BLaER1 treated with 17β-estradiol and CSF1 and Interleukin-3, amounts not matched to agents 10 nM and 100 nM (cell line): ENCODE data around the gene MRPL33.

Source experiments
- H3K27ac ChIP-seq, 11 experiments: shearing (Covaris generic); formaldehyde crosslinking; 2 replicates each; pipeline ENCODE4 v1.8.1; 2022
- H3K27me3 ChIP-seq, 11 experiments: shearing (Covaris generic); formaldehyde crosslinking; 2 replicates each; pipeline ENCODE4 v1.8.1; 2022
- H3K36me3 ChIP-seq, 11 experiments: shearing (Covaris generic); formaldehyde crosslinking; 2 replicates each; pipeline ENCODE4 v1.8.1; 2022
- H3K4me1 ChIP-seq, 10 experiments: shearing (Covaris generic); formaldehyde crosslinking; 2 replicates each; pipeline ENCODE4 v1.8.1; 2022
- H3K4me2 ChIP-seq, 11 experiments: shearing (Covaris generic); formaldehyde crosslinking; 2 replicates each; pipeline ENCODE4 v1.8.1; 2022
- H3K4me3 ChIP-seq, 10 experiments: shearing (Covaris generic); formaldehyde crosslinking; 2 replicates each; pipeline ENCODE4 v1.8.1; 2022
- H3K9ac ChIP-seq, 11 experiments: shearing (Covaris generic); formaldehyde crosslinking; 2 replicates each; pipeline ENCODE4 v1.8.1; 2022
- H3K9me3 ChIP-seq, 11 experiments: shearing (Covaris generic); formaldehyde crosslinking; replicated peaks in 1 of 11; 2 replicates each; pipeline ENCODE4 v1.8.1; 2022
- H4K20me1 ChIP-seq, 11 experiments: shearing (Covaris generic); formaldehyde crosslinking; 2 replicates each; pipeline ENCODE4 v1.8.1; 2022
- Cebpa-rat ChIP-seq, 11 experiments: shearing (Covaris generic); IDR thresholded peaks; 2 replicates each; pipeline ENCODE4 v1.8.1; 2022

The MRPL33 gene

GRCh38 chr2:27804146-27804545 is 32.6 kb downstream of the MRPL33 start:
- H3K4me2 ChIP-seq, result peak overlapping the region; percentile 39 to 86 (median 75); a peak in 20 of 22 replicates
- TF ChIP-seq Cebpa-rat (IDR thresholded peaks at IDR 0.05), result peak in 3 of 11 experiments; percentile 14 to 89 (median 79); a peak in 5 of 22 replicates

GRCh38 chr2:27805180-27805579 is 33.7 kb downstream of the MRPL33 start:
- H4K20me1 ChIP-seq, result no peaks in the 10 kb centered on the region
- no peaks in the 10 kb centered on the region for H3K36me3 ChIP-seq
- H3K9me3 ChIP-seq, result no peaks in the 10 kb centered on the region
- TF ChIP-seq Cebpa-rat (IDR thresholded peaks at IDR 0.05), result no peak
- H3K27ac ChIP-seq, result peak overlapping the region in 10 of 11 experiments; percentile 41 to 99 (median 94); a peak in 18 of 22 replicates
- peak overlapping the region in 6 of 11 experiments; percentile 51 to 86 (median 72); a peak in 11 of 22 replicates for H3K9ac ChIP-seq
- H3K4me2 ChIP-seq, result peak overlapping the region in 10 of 11 experiments; percentile 39 to 86 (median 78); a peak in 19 of 22 replicates
- no peak overlapping the region for H3K4me3 ChIP-seq
- H3K27me3 ChIP-seq, result no peaks in the 10 kb centered on the region
- H3K4me1 ChIP-seq, result peaks cover 45 to 98% (median 83%) of the 10 kb centered on the region in 10 experiments

More at GRCh38 chr2:27804146-27804545, 32.6 kb downstream of the MRPL33 start:
- Histone ChIP-seq H3K36me3 (no peaks in the 10 kb centered on the region), H3K9ac (peak overlapping the region in 9 of 11 experiments; percentile 32 to 86 (median 61); a peak in 13 of 22 replicates), H4K20me1 (no peaks in the 10 kb centered on the region), H3K4me1 (peaks cover 35 to 98% (median 77%) of the 10 kb centered on the region in 10 experiments), H3K9me3 (0 out of 22 replicates have a peak, but pooled peaks cover 0 to under 1% (median 0%) of the 10 kb centered on the region in 11 experiments), H3K27ac (peak overlapping the region in 10 of 11 experiments; percentile 41 to 99 (median 94); a peak in 20 of 22 replicates), H3K4me3 (peak overlapping the region in 1 of 10 experiments; percentile 14; a peak in 1 of 20 replicates), H3K27me3 (no peaks in the 10 kb centered on the region)

- Histone ChIP-seq H3K27ac (peak overlapping the region in 9 of 11 experiments; percentile 90 to 99 (median 94); a peak in 19 of 22 replicates), H3K9me3 (peaks cover 0 to under 1% (median 0%) of the 10 kb centered on the region in 11 experiments; a peak in 1 of 22 replicates), H3K4me2 (peak overlapping the region in 7 of 11 experiments; percentile 4 to 86 (median 81); a peak in 12 of 22 replicates), H3K27me3 (no peaks in the 10 kb centered on the region), H3K9ac (peak overlapping the region in 4 of 11 experiments; percentile 1 to 86 (median 83); a peak in 4 of 22 replicates), H3K4me3 (no peak overlapping the region), H4K20me1 (no peaks in the 10 kb centered on the region), H3K4me1 (peaks cover 58 to 98% (median 92%) of the 10 kb centered on the region in 10 experiments), H3K36me3 (no peaks in the 10 kb centered on the region)
- no peak for TF ChIP-seq Cebpa-rat (IDR thresholded peaks at IDR 0.05)
These were observed 35.0 kb downstream of the MRPL33 start for GRCh38 chr2:27806311-27807059.

- H3K27ac ChIP-seq, result peak overlapping the region in 10 of 11 experiments; percentile 81 to 99 (median 94); a peak in 18 of 22 replicates
- peaks cover 0 to 6% (median 0%) of the 10 kb centered on the region in 11 experiments; a peak in 5 of 22 replicates for H3K9me3 ChIP-seq
These were observed 36.0 kb downstream of the MRPL33 start for GRCh38 chr2:27807476-27807875.

GRCh38 chr2:27808418-27808817 is 36.9 kb downstream of the MRPL33 start:
- Histone ChIP-seq H3K27me3 (no peaks in the 10 kb centered on the region), H3K4me2 (peak overlapping the region; percentile 6 to 86 (median 79); a peak in 19 of 22 replicates), H3K9me3 (peaks cover 0 to 11% (median 7%) of the 10 kb centered on the region in 11 experiments; a peak in 14 of 22 replicates), H3K9ac (peak overlapping the region in 9 of 11 experiments; percentile 70 to 86 (median 80); a peak in 16 of 22 replicates), H3K4me3 (no peak overlapping the region), H3K4me1 (peaks cover 55 to 86% (median 84%) of the 10 kb centered on the region in 10 experiments), H4K20me1 (no peaks in the 10 kb centered on the region), H3K27ac (peak overlapping the region; percentile 47 to 99 (median 93); a peak in 21 of 22 replicates), H3K36me3 (no peaks in the 10 kb centered on the region)
- no peak for TF ChIP-seq Cebpa-rat (IDR thresholded peaks at IDR 0.05)

More at GRCh38 chr2:27807476-27807875, 36.0 kb downstream of the MRPL33 start:
- H3K4me2 ChIP-seq, result peak overlapping the region in 7 of 11 experiments; percentile 70 to 86 (median 81); a peak in 14 of 22 replicates
- peak overlapping the region in 5 of 11 experiments; percentile 1 to 86 (median 82); a peak in 5 of 22 replicates for H3K9ac ChIP-seq
- no peak overlapping the region for H3K4me3 ChIP-seq
- peaks cover 63 to 96% (median 93%) of the 10 kb centered on the region in 10 experiments for H3K4me1 ChIP-seq
- no peak for TF ChIP-seq Cebpa-rat (IDR thresholded peaks at IDR 0.05)
- H4K20me1 ChIP-seq, result no peaks in the 10 kb centered on the region
- no peaks in the 10 kb centered on the region for H3K27me3 ChIP-seq
- H3K36me3 ChIP-seq, result no peaks in the 10 kb centered on the region

GRCh38 chr2:27808984-27809383 is 37.5 kb downstream of the MRPL33 start:
- Histone ChIP-seq H3K4me2 (peak overlapping the region; percentile 67 to 86 (median 79)), H3K36me3 (no peaks in the 10 kb centered on the region), H3K27ac (peak overlapping the region; percentile 47 to 99 (median 93); a peak in 21 of 22 replicates), H3K4me3 (no peak overlapping the region), H3K9me3 (peaks cover 0 to 15% (median 7%) of the 10 kb centered on the region in 11 experiments; a peak in 14 of 22 replicates), H3K9ac (peak overlapping the region; percentile 43 to 86 (median 79); a peak in 20 of 22 replicates), H3K27me3 (no peaks in the 10 kb centered on the region), H3K4me1 (peaks cover 50 to 85% (median 78%) of the 10 kb centered on the region in 10 experiments), H4K20me1 (no peaks in the 10 kb centered on the region)
- TF ChIP-seq Cebpa-rat (IDR thresholded peaks at IDR 0.05), result no peak

GRCh38 chr2:27809761-27810241 is 38.3 kb downstream of the MRPL33 start:
- Histone ChIP-seq H3K36me3 (no peaks in the 10 kb centered on the region), H3K4me1 (peaks cover 42 to 85% (median 75%) of the 10 kb centered on the region in 10 experiments), H3K27ac (peak overlapping the region; percentile 47 to 99 (median 93); a peak in 21 of 22 replicates), H3K4me2 (peak overlapping the region; percentile 67 to 86 (median 79)), H3K4me3 (no peak overlapping the region; a peak in 1 of 20 replicates), H4K20me1 (no peaks in the 10 kb centered on the region), H3K9me3 (peaks cover 0 to 16% (median 7%) of the 10 kb centered on the region in 11 experiments; a peak in 14 of 22 replicates), H3K27me3 (no peaks in the 10 kb centered on the region), H3K9ac (peak overlapping the region in 10 of 11 experiments; percentile 57 to 86 (median 80); a peak in 19 of 22 replicates)
- TF ChIP-seq Cebpa-rat (IDR thresholded peaks at IDR 0.05), result peak in 9 of 11 experiments; percentile 15 to 99 (median 73); a peak in 14 of 22 replicates

- 0 out of 20 replicates have a peak overlapping the region, but pooled peaks of 1 of the 10 experiments have one; percentile 5 for H3K4me3 ChIP-seq
- H3K4me2 ChIP-seq, result peak overlapping the region; percentile 67 to 86 (median 79)
- H4K20me1 ChIP-seq, result no peaks in the 10 kb centered on the region
- peak overlapping the region in 10 of 11 experiments; percentile 57 to 86 (median 80); a peak in 20 of 22 replicates for H3K9ac ChIP-seq
- peak overlapping the region; percentile 38 to 99 (median 93); a peak in 21 of 22 replicates for H3K27ac ChIP-seq
- H3K36me3 ChIP-seq, result no peaks in the 10 kb centered on the region
- TF ChIP-seq Cebpa-rat (IDR thresholded peaks at IDR 0.05), result no peak
- no peaks in the 10 kb centered on the region for H3K27me3 ChIP-seq
- peaks cover 0 to 19% (median 7%) of the 10 kb centered on the region in 11 experiments; a peak in 14 of 22 replicates for H3K9me3 ChIP-seq
- peaks cover 37 to 85% (median 72%) of the 10 kb centered on the region in 10 experiments for H3K4me1 ChIP-seq
These were observed 38.9 kb downstream of the MRPL33 start for GRCh38 chr2:27810455-27810854.
